GM12801 (cell line): Measurements from ENCODE around the gene TNFSF9.

Experiments used
- TF ChIP-seq, protein P1 (sequence below): IDR thresholded peaks from one replicate; pipeline ENCODE4 v1.5.1; 2011; ENCODE audit warnings: control low read depth; ENCODE audit not compliant: insufficient read length; ENCODE audit errors: extremely low read depth

Gene TNFSF9

DNA sequence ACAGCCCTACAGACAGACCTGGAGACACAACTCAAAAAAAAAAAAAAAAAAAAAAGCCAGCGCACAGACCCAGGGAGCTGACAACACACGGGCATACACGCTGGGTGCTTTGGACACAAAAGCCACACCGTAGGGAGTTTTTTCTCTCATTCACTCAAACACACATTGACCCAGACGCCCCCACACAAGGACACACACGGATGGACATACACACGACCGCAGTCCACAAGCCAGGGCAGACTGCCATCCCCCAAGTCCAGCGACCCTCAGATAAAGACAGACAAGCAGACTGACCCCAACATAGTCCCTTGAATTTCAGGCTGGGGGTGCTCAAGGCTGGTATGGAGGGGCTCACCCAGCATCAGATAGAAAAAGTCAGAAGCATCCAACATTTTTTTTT, 16.7 kb upstream of the TNFSF9 start:
- TF ChIP-seq, protein P1, sequence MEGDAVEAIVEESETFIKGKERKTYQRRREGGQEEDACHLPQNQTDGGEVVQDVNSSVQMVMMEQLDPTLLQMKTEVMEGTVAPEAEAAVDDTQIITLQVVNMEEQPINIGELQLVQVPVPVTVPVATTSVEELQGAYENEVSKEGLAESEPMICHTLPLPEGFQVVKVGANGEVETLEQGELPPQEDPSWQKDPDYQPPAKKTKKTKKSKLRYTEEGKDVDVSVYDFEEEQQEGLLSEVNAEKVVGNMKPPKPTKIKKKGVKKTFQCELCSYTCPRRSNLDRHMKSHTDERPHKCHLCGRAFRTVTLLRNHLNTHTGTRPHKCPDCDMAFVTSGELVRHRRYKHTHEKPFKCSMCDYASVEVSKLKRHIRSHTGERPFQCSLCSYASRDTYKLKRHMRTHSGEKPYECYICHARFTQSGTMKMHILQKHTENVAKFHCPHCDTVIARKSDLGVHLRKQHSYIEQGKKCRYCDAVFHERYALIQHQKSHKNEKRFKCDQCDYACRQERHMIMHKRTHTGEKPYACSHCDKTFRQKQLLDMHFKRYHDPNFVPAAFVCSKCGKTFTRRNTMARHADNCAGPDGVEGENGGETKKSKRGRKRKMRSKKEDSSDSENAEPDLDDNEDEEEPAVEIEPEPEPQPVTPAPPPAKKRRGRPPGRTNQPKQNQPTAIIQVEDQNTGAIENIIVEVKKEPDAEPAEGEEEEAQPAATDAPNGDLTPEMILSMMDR, result no peak

DNA sequence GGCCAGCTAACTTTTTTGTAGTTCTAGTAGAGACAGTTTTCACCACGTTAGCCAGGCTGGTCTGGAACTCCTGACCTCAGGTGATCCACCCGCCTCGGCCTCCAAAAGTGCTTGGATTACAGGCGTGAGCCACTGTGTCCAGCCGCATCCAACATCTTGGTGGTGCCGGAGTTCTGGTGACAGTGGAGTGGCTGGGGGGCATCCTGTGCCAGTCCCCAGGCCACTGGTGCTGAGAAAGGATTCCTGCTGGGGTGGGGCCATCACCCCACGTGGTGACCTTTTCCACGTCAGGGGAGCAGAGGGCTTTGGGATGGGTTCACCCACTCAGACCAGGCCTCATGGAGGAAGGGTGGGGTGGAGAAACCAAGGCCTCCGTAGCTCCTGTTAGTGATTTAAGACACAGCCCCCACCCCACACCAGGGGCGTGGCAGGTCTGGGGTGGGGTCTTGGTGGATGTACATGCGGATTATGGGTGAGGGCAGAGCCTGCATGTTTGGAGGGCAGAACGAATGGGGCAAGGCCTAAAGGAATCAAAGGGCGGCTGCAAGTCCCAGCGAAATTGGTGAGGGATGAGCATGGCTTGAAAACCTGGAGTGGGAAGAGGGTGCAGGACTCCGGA, 15.8 kb upstream of the TNFSF9 start:
- TF ChIP-seq, protein P1, result no peak

DNA sequence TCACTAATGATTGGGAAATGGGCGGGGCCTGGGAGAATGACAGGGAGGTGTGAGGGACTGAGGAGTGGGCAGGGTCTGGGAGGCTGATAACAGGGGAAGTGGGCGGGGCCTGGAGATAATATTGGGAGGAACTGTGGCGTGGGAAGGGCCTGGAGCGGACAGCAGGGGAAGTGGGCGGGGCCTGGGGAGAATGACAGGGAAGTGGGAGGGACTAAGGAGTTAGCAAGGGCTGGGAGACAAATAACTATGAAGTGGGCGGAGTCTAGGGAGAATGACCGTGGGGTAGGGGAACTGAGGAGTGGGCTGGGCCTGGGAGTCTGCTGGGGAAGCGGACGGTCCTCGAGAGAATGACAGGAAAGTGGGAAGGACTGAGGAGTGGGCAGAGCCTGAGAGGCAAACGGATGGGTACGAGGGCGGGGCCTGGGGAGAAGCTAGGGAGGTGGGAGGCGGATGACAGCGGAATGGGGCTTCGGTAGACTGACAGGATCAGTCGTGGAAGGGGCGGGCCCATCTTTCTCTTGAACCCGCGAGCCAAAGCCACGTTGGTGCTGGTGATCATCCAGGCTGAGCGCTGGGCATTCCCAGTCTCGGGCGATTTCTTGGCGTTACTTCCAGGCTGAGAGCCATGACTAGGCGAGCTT, 14.7 kb upstream of the TNFSF9 start:
- TF ChIP-seq, protein P1, result no peak

DNA sequence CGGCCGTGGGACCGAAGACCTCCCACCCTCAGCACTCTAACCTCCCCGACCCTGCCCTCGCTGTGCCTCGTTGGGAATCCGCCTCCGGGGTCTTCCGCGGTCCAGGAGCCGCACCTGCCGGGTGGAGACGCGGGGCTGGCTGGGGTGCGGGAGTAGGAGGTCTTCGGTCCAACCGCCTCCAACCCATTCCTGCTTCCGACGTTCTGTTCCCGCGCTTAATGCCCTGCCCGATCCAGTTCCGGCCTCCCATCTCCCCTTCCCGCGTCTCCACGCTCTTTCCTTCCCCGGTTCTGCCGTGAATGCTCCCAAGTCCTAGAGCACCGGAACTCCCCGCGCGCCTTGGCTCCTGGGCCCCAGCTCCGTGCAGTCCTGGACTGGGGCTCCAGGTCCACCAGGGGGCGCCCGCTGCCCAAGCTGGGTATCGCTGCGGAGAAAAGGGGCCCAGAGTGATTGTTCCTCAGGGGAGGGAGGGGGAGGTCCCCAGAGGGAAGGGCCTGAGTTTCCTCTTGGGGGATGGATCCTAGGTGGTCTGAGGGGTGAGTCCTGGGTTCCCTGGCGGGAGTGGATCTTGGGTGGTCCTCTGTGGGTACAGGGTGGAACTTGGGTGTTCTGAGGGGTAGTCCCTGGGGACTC, 14.1 kb upstream of the TNFSF9 start:
- TF ChIP-seq, protein P1, result no peak

DNA sequence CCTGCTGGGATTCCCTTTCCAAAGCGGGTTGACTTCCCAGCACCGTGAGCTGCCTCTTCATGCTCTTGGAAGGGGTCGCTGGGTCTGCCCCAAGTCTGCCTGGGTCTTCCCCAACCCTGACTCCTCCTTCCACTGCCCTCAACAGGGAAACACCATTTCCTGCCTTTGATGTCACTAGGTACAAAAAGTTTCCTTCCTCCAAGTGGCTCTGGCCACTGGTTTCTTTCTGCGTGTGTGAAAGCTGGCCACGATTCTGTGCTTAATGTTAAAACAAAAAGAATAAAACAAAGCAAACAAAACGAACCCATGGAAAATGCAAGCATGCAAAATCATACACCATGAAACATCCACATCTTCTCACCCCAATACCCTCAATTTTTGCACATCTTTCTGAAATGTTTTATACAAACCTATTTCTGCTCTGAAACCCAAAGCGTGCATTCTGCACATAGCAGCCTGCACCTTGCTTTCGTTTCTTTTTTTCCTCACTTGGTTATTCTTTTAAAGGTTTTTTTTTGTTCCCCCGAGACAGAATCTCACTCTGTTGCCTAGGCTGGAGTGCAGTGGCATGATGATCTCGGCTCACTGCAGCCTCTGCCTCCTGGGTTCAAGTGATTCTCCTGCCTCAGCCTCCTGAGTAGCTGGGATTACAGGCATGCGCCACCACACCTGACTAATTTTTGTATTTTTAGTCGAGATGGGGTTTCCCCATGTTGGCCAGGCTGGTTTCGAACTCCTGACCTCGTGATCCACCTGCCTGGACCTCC, 12.5 kb upstream of the TNFSF9 start:
- TF ChIP-seq, protein P1, result no peak

DNA sequence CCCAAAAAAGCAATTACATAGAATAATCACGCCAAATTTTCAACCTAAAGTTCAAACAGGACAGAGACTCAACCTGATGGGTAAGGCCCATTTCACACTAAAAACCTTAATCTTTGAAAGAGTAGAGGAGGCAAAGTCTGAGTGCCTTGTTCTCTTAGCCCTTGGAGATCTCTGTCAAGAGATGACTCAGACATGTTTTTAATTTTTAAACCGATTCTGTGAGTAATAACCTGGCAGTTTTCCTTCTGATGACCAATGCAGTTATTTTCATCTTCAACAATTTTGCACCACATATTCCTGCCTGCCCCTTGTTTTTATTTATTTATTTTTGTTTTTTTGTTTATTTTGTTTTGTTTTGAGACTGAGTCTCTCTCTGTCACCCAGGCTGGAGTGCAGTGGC, 11.5 kb upstream of the TNFSF9 start:
- TF ChIP-seq, protein P1, result no peak
